Endodermal cell (in vitro differentiated cells): Measurements from ENCODE around the gene SPRED2. TPM values are rescaled to one million over a fixed set of nuclear protein-coding genes. Genes with fewer than 3 reads are reported as not detected.

Experiments
- DNase-seq: peaks from one replicate; pipeline ENCODE4 v3.0.0-alpha.2; 2017
- H3K27ac ChIP-seq: 2 replicates; pipeline ENCODE4 v1.5.1; 2013; ENCODE audit warnings: mild to moderate bottlenecking, low read depth, low read length, moderate library complexity
- H3K27me3 ChIP-seq: 2 replicates; pipeline ENCODE4 v1.6.1; 2013; ENCODE audit warnings: mild to moderate bottlenecking, low read length, moderate library complexity; ENCODE audit not compliant: insufficient read depth, control insufficient read depth, poor library complexity, severe bottlenecking
- H3K36me3 ChIP-seq: 2 replicates; pipeline ENCODE4 v1.7.0; 2013; ENCODE audit warnings: mild to moderate bottlenecking, low read length, moderate library complexity; ENCODE audit not compliant: control insufficient read depth, insufficient read depth
- H3K4me1 ChIP-seq: one replicate; pipeline ENCODE4 v1.7.0; 2013; ENCODE audit warnings: low read length; ENCODE audit not compliant: control insufficient read depth, insufficient read depth
- H3K4me3 ChIP-seq: 2 replicates; pipeline ENCODE4 v1.5.1; 2013; ENCODE audit warnings: mild to moderate bottlenecking, low read length, moderate library complexity
- H3K9ac ChIP-seq: 2 replicates; pipeline ENCODE4 v1.6.1; 2013; ENCODE audit warnings: mild to moderate bottlenecking, low read length, moderate library complexity; ENCODE audit not compliant: poor library complexity, severe bottlenecking; ENCODE audit errors: extremely low read depth
- H3K9me3 ChIP-seq: 2 replicates; pipeline ENCODE4 v1.6.1; 2013; ENCODE audit warnings: mild to moderate bottlenecking, low read length, moderate library complexity; ENCODE audit not compliant: control insufficient read depth
- H3K27ac Mint-ChIP-seq: 2 replicates; pipeline ENCODE4 v1.8.0; 2020; ENCODE audit warnings: mixed read lengths
- H3K27me3 Mint-ChIP-seq: 2 replicates; pipeline ENCODE4 v1.8.0; 2021; ENCODE audit warnings: mild to moderate bottlenecking, mixed read lengths; ENCODE audit not compliant: insufficient read depth
- H3K36me3 Mint-ChIP-seq: 2 replicates; pipeline ENCODE4 v1.8.0; 2020; ENCODE audit warnings: low read depth, mixed read lengths
- H3K4me1 Mint-ChIP-seq: 2 replicates; pipeline ENCODE4 v1.8.0; 2020; ENCODE audit warnings: mixed read lengths
- H3K4me3 Mint-ChIP-seq: 2 replicates; pipeline ENCODE4 v1.8.0; 2020; ENCODE audit warnings: mild to moderate bottlenecking, moderate library complexity, mixed read lengths
- H3K9me3 Mint-ChIP-seq: 2 replicates; pipeline ENCODE4 v1.8.0; 2020; ENCODE audit warnings: mild to moderate bottlenecking, mixed read lengths
- WGBS, 2 experiments: methylation state at CpG; one replicate each; pipeline versions ENCODE4 v1.1.5 to v1.1.7; 2013; ENCODE audit warnings: missing lambda C conversion rate in 2 of 2, mixed read lengths in 1 of 2; ENCODE audit not compliant: insufficient coverage in 1 of 2, insufficient read length in 1 of 2; 5-methylcytosine and 5-hydroxymethylcytosine counted together
- total RNA-seq, 2 donors: library from RNA; stranded (reverse); fragmentation: NEBNext Ultra II Directional in 1 of 2; extraction: Animal tissue kit (Norgen Biotek cat#: 25700) in 1 of 2; gene quantifications; 2 replicates in 1 of 2; 3 replicates in 1 of 2; pipeline ENCODE4 v1.2.1, GENCODE V29; 2021
- TF ChIP-seq, protein P1 (sequence below): fragments of 200-600 bp; sonication (generic); conservative IDR thresholded peaks from 2 replicates; pipeline ENCODE4 v1.5.0; 2021; ENCODE audit warnings: antibody characterized with exemption, mild to moderate bottlenecking

SPRED2 gene
- total RNA-seq, 2 donors from 2014 or later, result 60.3 to 70.1 TPM

DNA sequence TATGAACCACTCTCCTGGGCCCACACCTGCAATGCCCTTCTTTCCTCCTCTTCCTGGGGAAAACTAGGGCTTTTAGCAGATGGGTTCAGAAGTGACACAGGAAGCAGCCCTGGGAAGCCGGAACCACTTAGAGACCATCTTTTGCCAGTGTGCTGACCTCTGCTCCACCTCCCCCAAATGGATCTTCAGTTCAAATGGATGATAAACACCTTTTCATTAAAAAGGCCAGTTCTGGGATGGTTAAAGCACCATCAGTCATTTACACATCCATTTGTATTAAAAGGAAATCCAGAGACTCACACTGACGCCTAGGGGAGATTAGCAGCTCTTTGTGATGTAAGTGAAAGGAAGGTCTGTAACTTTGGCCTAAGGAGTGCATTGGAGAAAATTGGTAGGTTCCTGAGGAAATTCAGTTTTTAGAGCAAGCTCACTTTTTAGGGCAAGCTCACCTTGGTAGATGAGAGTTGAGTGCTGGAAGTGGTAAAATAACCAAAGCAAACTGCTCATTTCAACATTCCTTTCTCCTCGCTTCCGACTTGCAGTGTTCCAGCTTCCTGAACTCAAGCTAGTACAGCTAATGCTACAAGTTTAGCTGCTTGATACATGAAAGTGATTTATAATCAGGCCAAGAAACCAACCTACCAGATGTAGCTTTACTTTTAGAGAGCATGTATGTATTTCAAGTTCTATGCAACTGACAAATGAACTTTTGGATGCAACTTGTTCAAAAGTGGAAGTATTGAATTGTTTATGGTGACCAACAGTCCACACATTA lies 157.1 kb downstream of the SPRED2 start:
- WGBS, 2 experiments, result 42 to 82% methylated on average over 2 to 4 of the region's 4 CpGs
- H3K27me3 ChIP-seq, result no peaks in the 10 kb centered on the region
- Mint-ChIP-seq H3K27ac (no peak overlapping the region), H3K4me1 (peaks cover 28% of the 10 kb centered on the region), H3K27me3 (peaks cover 89% of the 10 kb centered on the region), H3K9me3 (no peaks in the 10 kb centered on the region), H3K4me3 (no peak overlapping the region), H3K36me3 (peaks cover 27% of the 10 kb centered on the region)
- H3K4me3 ChIP-seq, result no peak overlapping the region
- H3K9me3 ChIP-seq, result no peaks in the 10 kb centered on the region
- no peak overlapping the region for H3K9ac ChIP-seq
- peaks cover 6% of the 10 kb centered on the region for H3K4me1 ChIP-seq
- peaks cover 28% of the 10 kb centered on the region for H3K36me3 ChIP-seq
- peak; percentile 75 for DNase-seq
- H3K27ac ChIP-seq, result no peak overlapping the region
- TF ChIP-seq, protein P1, sequence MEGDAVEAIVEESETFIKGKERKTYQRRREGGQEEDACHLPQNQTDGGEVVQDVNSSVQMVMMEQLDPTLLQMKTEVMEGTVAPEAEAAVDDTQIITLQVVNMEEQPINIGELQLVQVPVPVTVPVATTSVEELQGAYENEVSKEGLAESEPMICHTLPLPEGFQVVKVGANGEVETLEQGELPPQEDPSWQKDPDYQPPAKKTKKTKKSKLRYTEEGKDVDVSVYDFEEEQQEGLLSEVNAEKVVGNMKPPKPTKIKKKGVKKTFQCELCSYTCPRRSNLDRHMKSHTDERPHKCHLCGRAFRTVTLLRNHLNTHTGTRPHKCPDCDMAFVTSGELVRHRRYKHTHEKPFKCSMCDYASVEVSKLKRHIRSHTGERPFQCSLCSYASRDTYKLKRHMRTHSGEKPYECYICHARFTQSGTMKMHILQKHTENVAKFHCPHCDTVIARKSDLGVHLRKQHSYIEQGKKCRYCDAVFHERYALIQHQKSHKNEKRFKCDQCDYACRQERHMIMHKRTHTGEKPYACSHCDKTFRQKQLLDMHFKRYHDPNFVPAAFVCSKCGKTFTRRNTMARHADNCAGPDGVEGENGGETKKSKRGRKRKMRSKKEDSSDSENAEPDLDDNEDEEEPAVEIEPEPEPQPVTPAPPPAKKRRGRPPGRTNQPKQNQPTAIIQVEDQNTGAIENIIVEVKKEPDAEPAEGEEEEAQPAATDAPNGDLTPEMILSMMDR, result no peak

GRCh38 chr2:65273344-65273743 lies 159.1 kb downstream of the SPRED2 start:
- Histone ChIP-seq H3K27me3 (no peaks in the 10 kb centered on the region), H3K4me1 (peaks cover 4% of the 10 kb centered on the region), H3K27ac (no peak overlapping the region), H3K9ac (no peak overlapping the region), H3K36me3 (peaks cover 44% of the 10 kb centered on the region), H3K4me3 (no peak overlapping the region), H3K9me3 (no peaks in the 10 kb centered on the region)
- Mint-ChIP-seq H3K4me1 (peaks cover 32% of the 10 kb centered on the region), H3K27ac (no peak overlapping the region), H3K27me3 (peaks cover 70% of the 10 kb centered on the region), H3K9me3 (no peaks in the 10 kb centered on the region), H3K4me3 (no peak overlapping the region), H3K36me3 (peaks cover 41% of the 10 kb centered on the region)
- TF ChIP-seq, protein P1, result no peak
- WGBS, 2 experiments, result 93 to 100% methylated on average over 7 to 8 of the region's 8 CpGs
- DNase-seq, result no peak

GRCh38 chr2:65268957-65269356 lies 163.4 kb downstream of the SPRED2 start:
- DNase-seq, result no peak
- H3K27me3 ChIP-seq, result no peaks in the 10 kb centered on the region
- peak overlapping the region; percentile 14 for H3K27ac ChIP-seq
- peaks cover 21% of the 10 kb centered on the region for H3K4me1 Mint-ChIP-seq
- H3K27ac Mint-ChIP-seq, result no peak overlapping the region
- H3K9me3 Mint-ChIP-seq, result no peaks in the 10 kb centered on the region
- no peak overlapping the region for H3K4me3 Mint-ChIP-seq
- peaks cover 28% of the 10 kb centered on the region for H3K27me3 Mint-ChIP-seq
- H3K4me3 ChIP-seq, result no peak overlapping the region
- H3K9me3 ChIP-seq, result no peaks in the 10 kb centered on the region
- H3K4me1 ChIP-seq, result peaks cover 4% of the 10 kb centered on the region
- 57 to 77% methylated on average over 1 to 4 of the region's 4 CpGs for WGBS, 2 experiments
- H3K36me3 Mint-ChIP-seq, result peaks cover 65% of the 10 kb centered on the region
- peaks cover 82% of the 10 kb centered on the region for H3K36me3 ChIP-seq
- H3K9ac ChIP-seq, result no peak overlapping the region
- TF ChIP-seq, protein P1, result no peak
